SK-N-SH (cell line): ENCODE data around the gene C4orf54.

Source experiments
- EP300 ChIP-seq, 2 experiments: IDR thresholded peaks; 2 replicates each; pipeline versions ENCODE4 v1.4.0 to v1.6.1; 2012; ENCODE audit warnings: borderline replicate concordance in 1 of 2, low read depth in 1 of 2, low read length in 1 of 2
- YY1 ChIP-seq: IDR thresholded peaks from 2 replicates; pipeline ENCODE4 v1.4.0; 2012; ENCODE audit warnings: low read depth, mild to moderate bottlenecking
- TF ChIP-seq, protein P1 (sequence below): fragments of 200-600 bp; sonication (generic); IDR thresholded peaks from 2 replicates; pipeline ENCODE4 v1.6.1; 2017; ENCODE audit warnings: antibody characterized with exemption, mild to moderate bottlenecking, moderate library complexity
- TF ChIP-seq, protein P2 (sequence below): fragments of 150-350 bp; IDR thresholded peaks from 2 replicates; pipeline ENCODE4 v1.6.1; 2017; ENCODE audit warnings: antibody characterized with exemption, low read length, low read depth, borderline replicate concordance

DNA sequence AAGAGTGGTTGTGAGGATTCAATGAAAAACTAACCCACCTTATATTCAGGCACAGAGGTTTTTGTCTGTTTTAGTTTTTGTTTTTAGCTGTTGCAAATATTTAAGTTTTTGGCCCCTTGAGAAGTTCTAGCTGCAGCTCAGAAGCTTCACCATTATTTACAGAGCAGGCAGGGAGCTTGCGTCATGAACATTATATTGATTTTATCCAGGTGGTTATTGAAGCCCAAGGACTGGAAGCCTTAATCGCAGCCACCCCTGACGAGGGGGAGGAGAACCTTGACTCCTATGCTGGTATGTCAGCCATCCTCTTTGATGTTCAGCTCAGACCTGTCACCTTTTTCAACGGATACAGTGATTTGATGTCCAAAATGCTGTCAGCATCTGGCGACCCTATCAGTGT lies 44.9 kb downstream of the C4orf54 start:
- TF ChIP-seq, protein P1, sequence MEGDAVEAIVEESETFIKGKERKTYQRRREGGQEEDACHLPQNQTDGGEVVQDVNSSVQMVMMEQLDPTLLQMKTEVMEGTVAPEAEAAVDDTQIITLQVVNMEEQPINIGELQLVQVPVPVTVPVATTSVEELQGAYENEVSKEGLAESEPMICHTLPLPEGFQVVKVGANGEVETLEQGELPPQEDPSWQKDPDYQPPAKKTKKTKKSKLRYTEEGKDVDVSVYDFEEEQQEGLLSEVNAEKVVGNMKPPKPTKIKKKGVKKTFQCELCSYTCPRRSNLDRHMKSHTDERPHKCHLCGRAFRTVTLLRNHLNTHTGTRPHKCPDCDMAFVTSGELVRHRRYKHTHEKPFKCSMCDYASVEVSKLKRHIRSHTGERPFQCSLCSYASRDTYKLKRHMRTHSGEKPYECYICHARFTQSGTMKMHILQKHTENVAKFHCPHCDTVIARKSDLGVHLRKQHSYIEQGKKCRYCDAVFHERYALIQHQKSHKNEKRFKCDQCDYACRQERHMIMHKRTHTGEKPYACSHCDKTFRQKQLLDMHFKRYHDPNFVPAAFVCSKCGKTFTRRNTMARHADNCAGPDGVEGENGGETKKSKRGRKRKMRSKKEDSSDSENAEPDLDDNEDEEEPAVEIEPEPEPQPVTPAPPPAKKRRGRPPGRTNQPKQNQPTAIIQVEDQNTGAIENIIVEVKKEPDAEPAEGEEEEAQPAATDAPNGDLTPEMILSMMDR = no peak
- TF ChIP-seq EP300 (IDR thresholded peaks at IDR 0.05; ENCODE audit: borderline replicate concordance in 1 of 2, low read depth in 1 of 2, low read length in 1 of 2) (no peak), YY1 (no peak)
- TF ChIP-seq, protein P2, sequence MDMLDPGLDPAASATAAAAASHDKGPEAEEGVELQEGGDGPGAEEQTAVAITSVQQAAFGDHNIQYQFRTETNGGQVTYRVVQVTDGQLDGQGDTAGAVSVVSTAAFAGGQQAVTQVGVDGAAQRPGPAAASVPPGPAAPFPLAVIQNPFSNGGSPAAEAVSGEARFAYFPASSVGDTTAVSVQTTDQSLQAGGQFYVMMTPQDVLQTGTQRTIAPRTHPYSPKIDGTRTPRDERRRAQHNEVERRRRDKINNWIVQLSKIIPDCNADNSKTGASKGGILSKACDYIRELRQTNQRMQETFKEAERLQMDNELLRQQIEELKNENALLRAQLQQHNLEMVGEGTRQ = no peak
